NCI-H526 (cell line): Measurements from ENCODE around the gene JAZF1.

Source experiments
- DNase-seq, 2 experiments: peaks; one replicate each; lab custom pipeline; 2025; lab: John Stamatoyannopoulos, UW

JAZF1 gene

DNA sequence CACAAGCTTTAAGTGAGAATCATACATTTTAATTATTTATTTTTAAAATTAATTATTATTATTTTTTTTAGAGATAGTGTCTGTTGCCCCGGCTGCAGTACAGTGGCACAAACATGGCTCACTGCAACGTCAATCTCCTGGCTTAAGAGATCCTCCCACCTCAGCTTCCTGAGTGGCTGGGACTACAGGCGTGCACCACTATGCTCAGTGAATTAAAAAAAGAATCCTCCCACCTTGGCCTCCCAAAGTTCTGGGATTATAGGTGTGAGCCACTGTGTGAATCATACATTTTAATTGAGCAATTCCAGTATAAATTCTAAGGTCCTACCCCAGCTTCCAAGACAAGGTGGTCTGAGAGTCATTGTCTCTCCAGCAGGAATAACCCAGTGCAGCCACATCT lies 172.4 kb downstream of the JAZF1 start:
- DNase-seq: no peak

DNA sequence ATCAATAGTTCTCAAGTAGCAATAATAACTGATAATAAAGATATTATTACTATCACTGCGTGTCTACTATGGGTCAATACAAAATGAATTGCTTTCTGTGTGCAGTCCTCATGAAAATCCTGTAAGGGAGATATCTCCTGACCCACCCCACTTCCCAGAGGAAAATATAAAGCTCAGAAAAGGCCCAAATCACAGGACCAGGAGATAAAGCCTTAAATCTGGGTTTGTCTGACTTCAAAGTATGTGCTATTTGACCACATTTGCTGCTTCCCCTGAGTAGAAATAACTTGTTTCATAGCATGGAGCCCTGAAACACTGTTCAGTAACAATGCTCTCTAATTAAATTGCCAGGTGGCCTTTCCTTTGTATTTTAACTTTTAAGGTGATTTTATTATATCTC lies 174.1 kb downstream of the JAZF1 start:
- no peak for DNase-seq

DNA sequence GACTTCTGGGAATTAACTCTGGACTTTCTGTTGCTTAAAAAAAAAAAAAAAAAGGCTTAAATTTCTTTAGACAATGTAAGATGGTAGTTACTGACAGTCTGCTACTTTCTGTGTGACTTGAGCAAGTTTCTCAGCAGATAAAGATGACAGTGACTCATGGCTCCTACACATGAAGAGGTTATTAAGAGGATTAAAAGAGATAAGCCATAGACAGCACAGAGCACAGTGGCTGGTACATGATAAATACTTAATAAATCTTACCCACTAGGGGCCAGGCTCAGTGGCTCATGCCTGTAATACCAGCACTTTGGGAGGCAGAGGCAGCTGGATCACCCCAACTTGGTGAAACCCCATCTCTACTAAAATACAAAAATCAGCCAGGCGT lies 174.8 kb downstream of the JAZF1 start:
- no peak for DNase-seq

DNA sequence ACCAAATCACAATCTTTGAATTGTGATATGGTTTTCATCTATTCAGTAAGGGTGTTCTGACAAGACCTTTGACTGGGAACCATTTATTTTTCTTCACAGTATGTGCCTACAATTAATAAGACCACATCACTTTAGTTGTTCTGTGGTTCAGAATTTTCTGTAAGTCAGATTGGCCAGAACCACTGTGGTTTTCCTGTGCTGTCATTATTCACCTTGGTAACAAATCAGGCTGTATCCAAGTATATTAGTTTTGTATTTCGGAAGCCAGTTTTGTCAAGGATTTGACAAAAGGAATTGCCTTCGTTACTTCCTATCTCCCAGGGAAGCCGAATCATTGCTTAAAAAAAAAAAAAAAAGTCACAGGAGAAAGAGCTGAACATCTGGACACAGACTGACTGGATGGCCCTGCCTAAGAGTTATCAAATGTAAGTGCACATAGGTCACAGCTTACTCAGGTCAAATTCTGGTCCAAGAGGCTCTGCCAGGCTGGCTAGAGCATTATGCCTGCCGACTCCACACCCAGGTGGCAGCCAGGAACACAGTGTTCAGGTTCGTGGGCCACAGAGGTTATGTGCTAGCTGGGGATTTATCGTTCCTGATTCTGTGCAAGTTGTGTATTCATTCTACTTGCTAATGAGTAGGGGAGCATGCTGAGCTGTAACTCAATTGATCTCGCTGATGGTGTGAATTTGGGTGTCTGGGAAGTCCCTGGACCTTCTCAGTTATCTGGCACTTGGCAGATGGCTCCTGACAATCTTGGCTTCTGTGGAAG lies 175.3 kb downstream of the JAZF1 start:
- no peak for DNase-seq

DNA sequence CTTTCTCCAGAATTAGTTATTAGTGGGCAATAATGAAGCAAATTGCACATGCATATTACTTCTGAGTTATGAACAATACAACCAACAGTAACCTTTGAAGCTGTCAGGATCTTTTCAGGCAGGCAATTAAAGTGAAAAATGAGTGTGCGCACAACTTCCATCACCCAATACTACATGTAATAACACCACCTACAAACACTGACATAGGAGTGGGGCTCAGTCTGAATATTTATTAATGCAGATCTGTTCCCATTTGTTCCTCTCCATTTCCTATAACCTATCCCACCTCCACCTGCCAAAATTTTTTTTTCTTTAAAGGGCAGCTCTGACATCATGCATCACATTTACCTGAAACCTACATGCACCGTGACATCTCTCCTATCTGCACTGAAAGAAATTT lies 177.2 kb downstream of the JAZF1 start:
- DNase-seq: no peak

DNA sequence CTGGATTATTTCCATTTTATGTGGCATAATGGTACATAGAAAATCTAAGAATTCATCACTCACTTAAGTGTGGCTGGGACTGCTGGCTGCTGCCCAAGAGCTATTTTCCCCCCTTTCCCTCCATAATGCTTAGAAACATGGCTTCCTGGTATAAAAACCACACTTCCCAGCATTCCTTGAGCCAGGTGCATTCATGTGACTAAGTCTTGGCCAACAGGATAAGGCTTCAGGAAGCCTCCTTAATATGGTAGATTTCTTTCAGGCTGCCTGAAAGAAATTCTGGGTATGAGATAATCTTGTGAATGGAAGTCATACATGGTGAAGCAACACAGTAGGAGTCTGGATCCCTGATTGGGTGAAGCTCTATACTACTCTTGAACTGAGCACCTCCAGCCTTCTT lies 178.0 kb downstream of the JAZF1 start:
- DNase-seq: no peak

DNA sequence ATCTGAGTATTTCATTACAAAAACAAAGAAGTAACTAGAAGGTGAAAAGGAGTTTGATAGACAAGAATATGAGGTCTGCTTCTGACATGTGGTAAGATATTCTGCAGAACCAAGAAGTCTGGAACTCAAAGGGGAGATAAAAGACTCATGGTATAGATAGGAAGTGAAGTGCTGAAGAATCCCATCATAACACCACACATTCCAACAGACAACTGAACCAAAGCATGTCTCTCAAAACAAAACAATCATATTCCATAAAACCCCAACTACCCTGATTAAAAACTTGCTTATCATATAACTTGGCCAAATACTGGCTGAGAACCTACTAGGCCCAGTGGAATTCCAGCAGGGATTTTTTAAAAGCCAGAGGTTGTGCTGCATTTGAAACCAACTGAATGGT lies 178.7 kb downstream of the JAZF1 start:
- no peak for DNase-seq

DNA sequence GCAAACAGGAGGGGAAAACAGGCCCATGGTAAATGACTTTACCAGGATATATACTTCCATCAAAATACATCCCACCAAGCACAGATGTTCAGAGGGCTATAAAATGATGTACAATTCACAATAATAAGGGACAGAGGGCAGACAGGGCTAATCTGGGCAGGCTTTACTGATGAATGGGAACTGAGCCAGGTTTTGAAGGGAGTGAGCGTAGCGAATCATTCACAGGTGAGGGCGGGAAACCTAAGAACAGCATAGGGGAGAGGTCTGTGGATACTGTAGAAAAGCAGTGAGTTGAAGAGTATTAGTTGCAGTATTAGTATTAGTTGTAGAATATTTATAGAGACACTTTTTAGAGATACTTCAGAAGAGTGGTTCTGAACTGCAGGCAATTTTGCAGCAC lies 180.8 kb downstream of the JAZF1 start:
- no peak for DNase-seq

DNA sequence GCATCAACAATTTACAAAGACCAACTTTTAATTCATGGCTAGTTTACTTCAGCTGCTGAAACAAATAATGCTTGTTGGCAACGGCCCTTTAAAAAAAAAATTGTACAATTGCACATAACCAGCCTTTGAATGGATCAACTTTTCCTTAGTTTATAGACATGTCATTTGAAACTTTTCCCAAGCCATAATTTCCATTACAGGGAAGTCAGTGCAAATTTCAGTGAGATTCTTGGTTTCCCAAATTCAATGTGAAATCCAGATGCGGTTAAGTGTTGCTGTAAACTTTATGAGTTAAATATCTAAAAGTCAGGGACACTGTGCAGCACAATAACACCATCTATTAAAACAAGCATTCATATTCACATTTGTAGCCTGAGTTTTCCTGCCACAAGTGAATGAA lies 182.2 kb downstream of the JAZF1 start:
- DNase-seq: no peak

DNA sequence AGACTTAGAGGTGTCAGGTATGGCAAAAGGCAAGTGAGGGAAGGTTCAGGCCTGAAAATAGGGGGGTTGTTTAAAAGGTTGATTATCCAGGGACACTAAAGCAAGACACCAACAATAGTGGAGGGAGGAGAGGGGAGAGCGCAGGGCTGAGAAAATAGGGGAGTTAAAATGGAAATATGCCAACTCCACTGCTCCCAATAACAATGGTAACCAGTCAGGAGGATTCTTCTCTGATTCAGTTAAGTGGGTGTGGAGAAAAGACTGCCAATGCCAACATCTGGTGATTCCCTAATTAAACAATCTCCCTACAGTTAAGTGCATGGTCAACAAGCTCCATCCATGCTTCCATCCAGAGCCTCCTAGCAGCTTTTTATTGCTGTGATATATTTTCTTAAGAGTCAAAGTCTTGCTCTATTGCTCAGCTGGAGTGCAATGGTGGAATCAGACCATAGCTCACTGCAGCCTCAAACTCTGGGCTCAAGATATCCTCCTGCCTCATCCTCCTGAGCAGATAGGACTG lies 183.3 kb downstream of the JAZF1 start:
- DNase-seq: no peak

DNA sequence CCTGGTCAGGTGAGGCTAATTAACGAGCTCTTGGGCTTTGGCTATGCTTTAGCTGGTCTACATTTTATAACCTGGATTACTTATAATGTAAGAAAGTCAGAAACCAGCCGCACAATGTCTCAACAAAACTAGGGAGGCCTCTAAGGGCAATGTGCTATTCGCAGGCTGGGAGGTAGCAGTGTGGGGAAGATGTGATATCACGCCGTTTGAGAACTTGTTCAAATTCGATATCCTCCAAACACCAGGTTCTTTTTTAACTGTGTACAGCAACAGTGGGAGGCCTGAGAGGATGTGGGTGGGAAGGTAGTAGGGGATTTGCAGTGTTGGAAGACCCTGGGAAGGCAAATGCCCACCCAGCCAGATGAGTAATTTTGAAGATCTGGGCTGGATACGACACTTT lies 184.5 kb downstream of the JAZF1 start:
- no peak for DNase-seq

DNA sequence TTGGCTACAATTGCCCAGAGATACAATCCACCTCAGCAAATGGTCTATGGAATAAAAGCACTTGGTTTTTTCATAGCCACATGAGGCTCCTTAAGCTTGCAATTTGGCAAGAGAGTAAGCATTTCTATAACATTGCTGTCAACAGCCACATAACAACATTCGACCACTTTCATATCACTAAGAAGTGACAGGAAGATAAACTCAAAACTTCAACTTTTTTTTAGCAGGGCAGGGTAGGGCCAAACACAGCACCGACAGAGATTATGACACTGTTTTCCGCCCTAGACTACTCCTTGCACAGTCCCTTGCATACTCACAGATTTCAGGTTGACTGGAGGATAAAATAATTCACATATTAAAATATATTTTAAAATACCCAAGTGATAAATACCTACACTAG lies 185.4 kb downstream of the JAZF1 start:
- DNase-seq: no peak

DNA sequence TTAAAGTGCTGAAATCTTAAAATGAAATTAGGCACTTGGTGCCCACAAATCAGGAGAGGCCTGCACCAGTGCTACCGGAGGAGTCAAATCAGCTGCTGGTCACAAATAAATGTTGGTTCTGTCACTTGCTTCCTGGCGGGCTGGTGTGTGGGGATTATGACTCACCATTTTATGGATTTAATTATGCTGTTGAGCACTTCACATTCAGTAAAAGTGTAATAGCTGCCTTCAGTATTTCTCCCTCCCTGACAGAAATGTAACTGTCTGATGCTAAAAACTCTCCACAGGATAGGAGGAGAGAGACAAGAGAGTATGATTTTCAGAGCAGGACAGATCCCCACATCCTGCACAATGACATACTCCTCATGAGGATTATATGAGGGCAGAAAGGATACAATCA lies 186.0 kb downstream of the JAZF1 start:
- DNase-seq: no peak

DNA sequence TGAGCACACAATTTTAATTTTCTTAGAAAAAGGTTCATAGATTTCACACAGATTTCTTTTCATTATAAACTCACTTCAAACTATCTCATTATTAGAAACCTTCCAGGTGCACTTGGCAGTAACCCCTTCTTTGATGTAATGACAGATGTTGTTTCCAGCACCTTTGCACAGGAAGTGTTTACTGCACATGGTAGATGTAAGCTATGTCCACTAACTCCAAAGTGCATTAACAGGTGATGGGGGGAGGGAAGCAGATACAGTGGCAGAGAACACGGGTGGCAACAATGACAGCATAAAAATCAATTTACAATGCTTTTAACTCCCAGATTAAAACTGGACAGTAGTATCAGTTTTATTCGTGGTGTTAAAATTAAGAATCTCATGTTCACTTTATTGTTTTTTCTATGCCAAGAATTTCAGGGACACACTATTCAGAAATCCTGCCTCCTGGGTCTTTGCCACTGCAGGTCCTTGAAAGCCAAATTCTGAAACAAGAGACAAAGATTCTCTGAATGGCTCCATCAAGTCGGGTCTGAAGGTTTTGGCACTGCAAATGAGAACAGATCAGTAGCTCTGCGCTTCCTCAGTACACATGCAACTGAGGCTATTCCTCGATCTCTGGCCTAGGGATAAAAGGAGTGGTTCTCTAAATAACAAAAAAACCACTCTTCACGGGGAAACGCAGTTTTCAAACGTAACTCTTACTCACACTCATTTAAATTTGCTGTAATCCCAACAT lies 187.7 kb downstream of the JAZF1 start:
- DNase-seq: no peak

DNA sequence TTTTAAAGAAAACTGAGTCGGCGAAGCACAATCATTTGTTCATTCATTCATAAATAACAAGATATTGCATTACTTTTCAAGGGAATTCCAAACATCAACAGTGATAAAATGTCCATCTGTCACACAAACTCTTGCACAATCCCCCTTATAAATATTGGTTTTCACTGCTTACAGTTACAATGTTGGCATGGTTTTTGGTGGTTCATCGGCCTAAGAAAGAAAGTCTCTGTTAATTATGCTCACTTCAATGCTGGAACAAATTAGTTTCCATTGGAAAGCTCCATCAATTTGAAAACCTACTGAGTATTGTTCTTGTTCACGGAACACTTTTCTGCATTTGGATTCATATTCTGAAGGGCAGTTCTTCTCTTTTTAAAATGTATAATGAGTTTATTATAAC lies 188.5 kb downstream of the JAZF1 start:
- DNase-seq: no peak

DNA sequence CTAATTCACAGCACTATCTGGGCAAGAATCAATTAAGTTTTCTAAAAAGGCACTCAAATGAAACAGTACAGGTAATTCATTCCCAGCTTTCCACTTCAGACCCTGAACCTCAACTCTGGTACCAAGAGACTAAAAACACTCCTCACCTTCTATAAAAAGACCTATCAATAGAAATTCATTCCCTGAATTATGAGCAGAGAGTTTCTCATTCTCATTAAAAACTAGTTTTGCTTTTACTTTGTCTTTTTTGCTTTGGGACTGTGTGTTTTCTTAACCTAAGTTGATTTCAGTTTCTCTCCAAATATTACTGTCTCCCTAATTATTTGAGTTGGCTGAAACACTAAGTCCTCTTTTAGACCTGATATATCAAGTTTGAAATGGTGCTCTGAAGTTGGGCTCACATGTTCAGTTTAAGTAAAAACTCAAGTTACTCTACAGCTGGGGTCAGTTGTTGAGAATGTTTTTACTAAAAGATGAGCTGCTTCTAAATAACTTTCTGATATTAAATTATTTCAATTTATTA lies 189.5 kb downstream of the JAZF1 start:
- DNase-seq: no peak

DNA sequence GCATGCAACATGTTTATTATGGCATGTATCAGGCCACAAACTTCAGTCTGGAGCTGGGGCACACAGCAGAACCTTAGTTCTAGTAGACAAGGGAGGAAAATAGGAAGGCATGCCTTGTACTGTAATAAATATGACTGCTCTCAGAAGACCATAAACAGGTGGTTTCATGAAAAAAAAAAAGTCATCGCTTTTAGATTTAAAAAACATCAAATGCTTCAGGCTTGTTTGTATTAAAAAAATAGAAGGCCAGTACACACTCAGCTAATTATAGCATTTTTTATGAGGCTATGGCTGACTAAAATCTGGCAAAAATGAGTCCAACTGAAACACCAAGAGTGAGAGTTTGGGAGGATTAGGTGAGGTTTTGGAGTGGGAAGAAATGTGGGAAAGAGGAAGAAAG lies 204.1 kb downstream of the JAZF1 start:
- DNase-seq: no peak

DNA sequence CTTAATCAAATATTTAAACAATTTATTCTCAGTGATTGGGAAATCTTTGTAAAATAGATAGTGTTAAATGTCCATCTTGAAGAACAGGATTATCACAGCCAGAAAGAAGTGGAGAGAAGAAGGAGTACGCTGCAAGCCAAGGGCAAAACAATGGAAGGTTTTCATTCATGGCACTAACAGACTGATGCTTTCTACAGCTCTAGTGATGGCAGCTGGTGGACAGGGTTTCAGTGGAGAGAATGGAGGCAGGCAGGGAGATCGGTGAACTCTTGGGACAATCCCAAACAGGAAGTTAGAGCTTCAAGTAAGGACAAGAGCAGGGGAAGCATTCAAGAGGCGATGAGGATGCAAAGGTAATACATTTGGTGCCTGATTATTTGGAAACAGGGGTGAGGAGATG lies 207.0 kb downstream of the JAZF1 start:
- DNase-seq: no peak

DNA sequence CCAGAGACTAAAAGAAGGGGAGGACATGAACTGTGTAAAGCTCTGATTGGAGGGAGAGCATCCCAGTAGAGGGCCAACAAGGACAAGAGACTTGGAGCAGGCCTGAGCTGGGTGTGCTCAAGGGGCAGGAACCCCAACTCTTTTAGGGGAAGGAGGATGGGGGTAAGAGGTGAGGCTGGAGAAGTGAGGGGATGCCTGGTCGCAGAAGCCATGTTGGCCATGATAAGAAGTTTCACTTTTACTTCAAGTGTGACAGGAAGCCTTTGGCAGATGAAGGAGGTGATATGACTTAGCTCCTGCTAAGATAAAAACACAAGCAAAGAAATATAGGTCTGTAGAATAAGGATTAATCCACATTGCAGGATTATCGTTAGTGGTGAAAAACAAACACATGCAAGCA lies 208.3 kb downstream of the JAZF1 start:
- no peak for DNase-seq

DNA sequence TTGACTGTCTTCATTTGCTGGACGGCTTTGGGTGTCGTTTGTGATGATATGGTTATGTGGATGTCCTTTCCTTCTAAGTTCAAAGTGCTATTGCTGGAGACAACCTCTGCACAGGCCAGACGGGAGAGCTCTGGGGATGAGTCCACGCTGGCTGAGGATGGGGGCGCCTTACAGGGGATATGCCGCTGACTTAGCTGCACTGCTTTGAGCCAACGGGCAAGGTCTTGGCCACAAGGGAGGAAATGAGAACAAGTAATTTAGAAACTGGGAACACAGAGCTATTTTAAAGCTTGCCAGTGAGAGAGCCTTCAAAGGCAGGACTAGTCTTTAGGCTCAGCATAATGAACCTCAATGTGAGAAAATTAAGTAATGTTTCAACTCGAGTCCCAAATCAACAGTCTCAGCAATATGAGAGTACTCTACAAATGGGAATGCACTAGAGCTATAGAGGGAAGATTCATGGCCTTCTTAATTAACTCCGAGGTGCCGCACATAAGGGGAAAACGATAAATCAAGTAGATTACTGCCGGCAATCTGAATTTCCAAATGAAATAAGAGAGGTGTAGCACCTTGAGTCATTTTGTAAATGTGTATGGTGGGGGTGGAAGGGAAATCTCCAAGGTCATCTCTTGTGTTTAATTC lies 209.3 kb downstream of the JAZF1 start:
- DNase-seq: no peak

DNA sequence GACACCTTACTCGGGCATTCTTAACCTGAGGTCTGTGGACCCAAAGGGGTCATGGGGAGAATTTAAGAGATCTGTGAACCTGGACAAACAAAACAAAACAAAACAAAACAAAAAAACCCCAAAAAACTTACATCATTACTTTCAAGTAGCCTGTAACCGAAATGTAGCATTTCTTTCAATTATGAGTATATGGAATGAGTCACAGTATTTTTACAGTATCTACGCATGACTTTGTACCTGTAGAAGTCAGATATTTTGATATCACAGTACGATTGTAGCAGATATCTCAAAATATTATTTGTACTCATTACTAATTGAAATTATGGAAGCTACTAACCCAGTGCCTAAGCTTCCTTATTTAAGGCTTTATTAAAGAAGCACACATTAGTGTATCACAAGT lies 210.2 kb downstream of the JAZF1 start:
- no peak for DNase-seq

DNA sequence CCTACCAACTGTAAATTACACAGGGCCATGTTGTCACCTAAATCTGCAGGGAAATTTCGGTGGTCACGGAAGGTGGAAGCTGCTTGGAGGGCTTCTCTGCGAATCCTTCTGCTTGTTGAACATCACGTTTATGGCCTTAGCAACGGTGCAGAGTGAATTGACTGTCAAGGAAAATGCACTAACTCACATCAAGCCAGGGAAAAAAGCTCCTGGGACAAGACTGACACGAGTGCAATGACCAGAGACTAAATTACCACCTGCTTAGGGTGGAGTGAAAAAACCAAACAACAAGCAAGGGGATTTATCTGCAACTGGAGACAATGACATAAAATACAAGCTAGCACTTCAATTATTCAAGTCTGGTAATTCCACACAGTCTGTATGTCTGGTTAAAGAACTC lies 211.2 kb downstream of the JAZF1 start:
- no peak for DNase-seq

DNA sequence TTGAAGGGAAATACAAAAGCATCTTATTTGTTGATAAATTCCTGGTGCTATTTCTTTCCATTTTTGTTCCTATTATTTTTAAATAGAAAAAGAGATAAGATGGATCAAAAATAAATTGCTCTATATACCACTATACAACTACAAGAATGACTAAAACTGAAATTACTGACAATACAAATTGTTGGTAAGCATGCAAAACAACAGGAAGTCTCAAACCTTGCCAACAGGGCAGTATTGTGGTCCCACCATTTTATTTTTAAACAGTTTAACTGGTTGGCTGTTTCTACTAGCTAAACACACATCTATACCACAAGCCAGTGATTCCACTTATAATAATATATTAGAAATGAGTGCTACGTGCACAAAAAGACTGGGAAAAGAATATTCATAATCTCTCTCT lies 213.0 kb downstream of the JAZF1 start:
- no peak for DNase-seq
